ENCODE data around the gene AHRR.

- TF ChIP-seq, protein P1, sequence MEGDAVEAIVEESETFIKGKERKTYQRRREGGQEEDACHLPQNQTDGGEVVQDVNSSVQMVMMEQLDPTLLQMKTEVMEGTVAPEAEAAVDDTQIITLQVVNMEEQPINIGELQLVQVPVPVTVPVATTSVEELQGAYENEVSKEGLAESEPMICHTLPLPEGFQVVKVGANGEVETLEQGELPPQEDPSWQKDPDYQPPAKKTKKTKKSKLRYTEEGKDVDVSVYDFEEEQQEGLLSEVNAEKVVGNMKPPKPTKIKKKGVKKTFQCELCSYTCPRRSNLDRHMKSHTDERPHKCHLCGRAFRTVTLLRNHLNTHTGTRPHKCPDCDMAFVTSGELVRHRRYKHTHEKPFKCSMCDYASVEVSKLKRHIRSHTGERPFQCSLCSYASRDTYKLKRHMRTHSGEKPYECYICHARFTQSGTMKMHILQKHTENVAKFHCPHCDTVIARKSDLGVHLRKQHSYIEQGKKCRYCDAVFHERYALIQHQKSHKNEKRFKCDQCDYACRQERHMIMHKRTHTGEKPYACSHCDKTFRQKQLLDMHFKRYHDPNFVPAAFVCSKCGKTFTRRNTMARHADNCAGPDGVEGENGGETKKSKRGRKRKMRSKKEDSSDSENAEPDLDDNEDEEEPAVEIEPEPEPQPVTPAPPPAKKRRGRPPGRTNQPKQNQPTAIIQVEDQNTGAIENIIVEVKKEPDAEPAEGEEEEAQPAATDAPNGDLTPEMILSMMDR (IDR thresholded peaks at IDR 0.05) = no peak
- TF ChIP-seq POLR2A (IDR thresholded peaks at IDR 0.05) = no peak
- TF ChIP-seq POLR2AphosphoS5 (IDR thresholded peaks at IDR 0.05) = no peak
- TF ChIP-seq EP300 (IDR thresholded peaks at IDR 0.05) = no peak
These were observed 57.6 kb downstream of the AHRR start for GRCh38 chr5:378976-379742.

Measured in sigmoid colon (tissue), 4 donors.